SK-N-SH (cell line): Measurements from ENCODE around the gene PCLAF.

Experiments
- CTCF ChIP-seq: fragments of 200-600 bp; sonication (generic); IDR thresholded peaks from 2 replicates; pipeline ENCODE4 v1.6.1; 2017; ENCODE audit warnings: antibody characterized with exemption, mild to moderate bottlenecking, moderate library complexity
- EP300 ChIP-seq, 2 experiments: IDR thresholded peaks; 2 replicates each; pipeline versions ENCODE4 v1.4.0 to v1.6.1; 2012; ENCODE audit warnings: borderline replicate concordance in 1 of 2, low read depth in 1 of 2, low read length in 1 of 2
- EZH2phosphoT487 ChIP-seq: fragments of 200-600 bp; sonication (generic); IDR thresholded peaks from 2 replicates; pipeline ENCODE4 v1.6.1; 2017; ENCODE audit warnings: low read depth, mixed run types, mild to moderate bottlenecking, antibody characterized with exemption, moderate library complexity, borderline replicate concordance
- FOXJ3 ChIP-seq: sonication (generic); formaldehyde crosslinking; IDR thresholded peaks from 2 replicates; pipeline ENCODE4 v1.5.1; 2020; ENCODE audit warnings: mild to moderate bottlenecking, missing genetic modification reagents
- FOXM1 ChIP-seq: IDR thresholded peaks from 2 replicates; pipeline ENCODE4 v1.4.0; 2012; ENCODE audit warnings: low read depth, mild to moderate bottlenecking
- GABPA ChIP-seq: IDR thresholded peaks from 2 replicates; pipeline ENCODE4 v1.4.0; 2012; ENCODE audit warnings: low read depth, mild to moderate bottlenecking
- MXI1 ChIP-seq: IDR thresholded peaks from 2 replicates; pipeline ENCODE4 v1.6.1; 2012; ENCODE audit warnings: mild to moderate bottlenecking, low read depth, low read length, improper control_type of control experiment
- NFIC ChIP-seq: IDR thresholded peaks from 2 replicates; pipeline ENCODE4 v1.4.0; 2012; ENCODE audit warnings: borderline replicate concordance
- POLR2AphosphoS5 ChIP-seq: IDR thresholded peaks from 2 replicates; pipeline ENCODE4 v1.6.1; 2012; ENCODE audit warnings: low read depth, low read length
- RAD21 ChIP-seq: IDR thresholded peaks from 2 replicates; pipeline ENCODE4 v1.6.1; 2012; ENCODE audit warnings: mild to moderate bottlenecking, low read length
- ZBTB33 ChIP-seq: IDR thresholded peaks from 2 replicates; pipeline ENCODE4 v1.4.0; 2012; ENCODE audit warnings: low read depth, borderline replicate concordance

GRCh38 chr15:64361259-64361658 lies 20.0 kb downstream of the PCLAF start:
- TF ChIP-seq CTCF (no peak), FOXJ3 (CRISPR knock-in tag) (no peak), ZBTB33 (no peak), FOXM1 (no peak), GABPA (no peak), EP300 (IDR thresholded peaks at IDR 0.05; ENCODE audit: borderline replicate concordance in 1 of 2, low read depth in 1 of 2, low read length in 1 of 2) (no peak), NFIC (no peak), MXI1 (no peak), RAD21 (no peak), POLR2AphosphoS5 (no peak), EZH2phosphoT487 (no peak)
